COLO829 (cell line): ENCODE data around the gene GLYR1.

Experiments used
- DNase-seq: peaks from one replicate; pipeline ENCODE4 v3.0.0; 2012; ENCODE audit warnings: low spot score

Gene GLYR1

GRCh38 chr16:4847774-4848587, 893 bp upstream of the GLYR1 start:
- DNase-seq, result peak; percentile 25

DNA sequence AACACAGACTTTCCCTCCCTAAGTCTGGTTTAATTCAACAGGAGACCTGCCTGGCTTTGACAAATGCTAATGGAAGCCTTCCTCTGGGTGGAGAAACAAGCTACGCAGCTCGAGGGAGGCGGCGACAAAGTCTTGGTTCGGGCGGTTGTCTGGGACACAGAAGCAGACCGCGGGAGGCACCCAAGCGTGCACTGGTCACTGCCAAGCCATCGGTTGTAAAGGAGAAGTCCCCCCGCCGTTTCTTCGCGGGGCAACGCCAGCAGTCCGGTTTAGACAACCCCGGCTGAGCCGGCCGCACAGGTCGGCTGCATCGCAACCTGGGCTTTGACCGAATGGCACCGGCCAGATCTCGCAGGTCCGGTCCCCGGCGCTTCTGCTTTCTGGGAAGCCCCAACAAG, 586 bp downstream of the GLYR1 start:
- no peak for DNase-seq

DNA sequence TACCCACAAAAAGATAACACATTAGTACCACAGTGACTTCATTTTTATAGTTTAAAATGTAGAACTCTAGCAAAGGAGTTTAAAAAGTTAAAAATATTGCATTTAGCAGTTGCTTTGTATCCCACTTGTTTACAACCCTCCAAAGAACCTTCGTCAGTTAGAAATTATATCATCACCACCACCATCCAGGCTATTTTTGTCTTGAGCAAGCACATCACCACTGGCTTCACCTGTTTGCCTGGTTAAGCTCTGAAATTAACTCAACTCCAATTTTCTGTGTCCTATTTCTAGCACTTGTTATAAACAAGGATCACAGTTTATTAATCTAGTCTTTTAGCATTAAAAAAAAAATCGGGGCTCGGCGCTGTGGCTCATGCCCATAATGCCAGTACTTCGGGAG, 6.1 kb downstream of the GLYR1 start:
- no peak for DNase-seq

- no peak for DNase-seq
These were observed 7.1 kb downstream of the GLYR1 start for GRCh38 chr16:4839942-4840341.

DNA sequence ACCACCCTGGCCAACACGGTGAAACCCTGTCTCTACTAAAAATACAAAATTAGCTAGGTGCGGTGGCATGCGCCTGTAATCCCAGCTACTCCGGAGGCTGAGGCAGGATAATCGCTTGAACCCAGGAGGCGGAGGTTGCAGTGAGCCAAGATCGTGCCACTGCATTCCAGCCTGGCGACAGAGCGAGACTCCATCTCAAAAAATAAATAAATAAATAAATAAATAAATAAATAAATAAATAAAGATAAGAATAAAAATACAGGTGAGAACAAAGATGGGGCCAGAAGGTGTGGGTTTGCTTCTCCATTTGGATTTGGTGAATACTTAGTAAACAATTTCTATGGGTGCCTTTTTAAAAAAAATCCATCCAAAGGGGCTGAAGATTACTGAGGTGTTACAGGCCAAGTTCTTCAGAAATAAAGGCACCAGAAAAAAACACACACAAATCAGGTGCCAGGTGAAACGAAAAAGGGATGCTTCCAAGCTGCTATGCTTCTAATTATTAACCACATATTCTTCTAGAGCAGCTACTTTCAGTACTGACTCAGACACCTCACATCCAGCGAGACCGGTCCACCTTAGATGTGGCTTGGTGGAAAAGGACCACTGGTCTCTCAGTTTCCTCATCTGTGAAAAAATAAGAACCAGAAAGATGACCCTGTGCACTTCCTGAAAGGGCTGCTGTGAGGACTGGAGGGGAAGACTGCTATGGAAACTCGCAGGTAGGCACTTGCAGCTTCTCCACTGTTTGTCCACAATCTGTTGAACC, 9.2 kb downstream of the GLYR1 start:
- DNase-seq, result no peak

DNA sequence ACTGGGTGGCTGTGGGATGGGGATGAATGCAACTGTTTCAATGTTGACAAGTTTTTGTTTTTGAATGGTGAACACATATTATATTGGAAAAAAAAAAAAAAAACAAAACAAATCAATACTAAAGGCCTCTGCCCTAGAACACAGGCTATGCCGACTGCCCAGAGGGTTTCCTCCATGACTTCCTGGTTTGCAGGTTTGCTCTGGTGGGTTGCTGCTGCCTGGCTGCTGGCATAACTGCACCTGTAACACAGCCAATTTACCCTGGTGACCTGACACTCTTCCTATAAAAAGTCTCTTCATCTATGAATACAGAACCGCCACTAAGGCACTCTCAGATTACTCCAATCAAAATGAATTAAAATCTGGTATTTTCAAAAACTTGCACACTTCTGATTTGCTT, 10.4 kb downstream of the GLYR1 start:
- DNase-seq, result no peak

DNA sequence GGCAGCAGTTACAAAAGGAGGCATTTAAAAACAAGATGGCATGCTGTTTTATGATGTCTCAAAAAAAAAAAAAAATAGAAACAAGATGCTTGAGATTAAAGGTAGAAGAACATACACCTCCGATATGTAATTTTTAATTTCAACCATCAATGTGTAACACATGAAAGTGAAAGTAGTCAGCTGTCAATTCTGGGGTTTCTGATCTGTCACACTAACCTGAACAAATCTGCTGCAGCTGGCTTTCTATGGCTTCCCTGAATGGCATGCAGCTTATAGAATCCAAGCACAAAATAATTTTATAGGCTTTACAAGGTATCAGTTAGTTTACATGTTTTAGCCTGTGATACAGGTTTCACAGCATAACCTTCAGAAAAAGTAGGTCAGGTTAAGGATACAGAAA, 13.5 kb downstream of the GLYR1 start:
- no peak for DNase-seq

DNA sequence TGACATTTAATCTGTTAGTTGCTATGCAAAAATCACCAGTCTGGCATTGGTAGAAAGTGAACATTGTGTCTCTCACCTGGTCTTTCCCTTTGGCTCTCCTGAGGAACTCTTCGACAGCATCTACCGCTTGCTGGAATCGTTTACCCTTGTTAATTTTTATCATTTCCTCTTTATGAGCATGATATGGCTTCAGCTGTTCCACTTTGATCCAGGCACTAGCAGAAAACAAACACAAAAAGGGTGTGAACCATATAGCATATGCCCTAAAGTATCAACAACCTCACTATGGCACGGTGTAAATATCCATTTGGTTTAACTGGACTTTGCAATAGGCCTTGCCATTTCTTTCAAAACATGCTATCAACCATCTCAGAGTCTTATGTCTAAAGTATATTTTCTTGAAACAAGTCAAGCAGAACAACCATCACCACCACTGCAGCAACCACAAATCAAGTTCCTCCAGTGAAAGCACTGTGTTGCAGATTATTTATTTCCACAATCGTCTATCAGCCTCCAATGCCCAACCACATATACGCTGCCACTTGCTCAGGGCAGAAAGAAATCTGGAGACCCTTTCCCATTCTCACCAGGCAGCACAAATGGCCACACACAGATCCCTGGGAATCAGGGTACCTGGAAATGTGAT, 14.3 kb downstream of the GLYR1 start:
- DNase-seq, result no peak

DNA sequence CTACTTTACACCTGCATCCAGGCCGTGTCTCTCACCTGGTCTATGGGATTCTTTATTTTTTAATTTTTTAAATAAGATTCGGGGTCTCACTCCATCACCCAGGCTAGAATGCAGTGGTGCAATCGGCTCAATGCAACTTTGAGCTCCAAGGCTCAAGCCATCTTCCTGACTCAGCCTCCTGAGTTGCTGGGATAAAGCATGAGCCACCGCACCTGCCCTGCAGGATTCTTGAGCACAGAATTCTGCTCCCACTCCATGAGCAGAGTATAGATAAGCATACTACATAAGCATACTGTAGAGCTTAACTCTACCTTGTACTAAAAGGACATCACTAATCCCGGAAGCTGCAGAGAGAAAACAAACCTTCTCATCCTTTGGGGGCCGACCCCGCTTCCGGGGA, 15.5 kb downstream of the GLYR1 start:
- no peak for DNase-seq

- DNase-seq, result no peak
These were observed 16.7 kb downstream of the GLYR1 start for GRCh38 chr16:4830408-4830807.

DNA sequence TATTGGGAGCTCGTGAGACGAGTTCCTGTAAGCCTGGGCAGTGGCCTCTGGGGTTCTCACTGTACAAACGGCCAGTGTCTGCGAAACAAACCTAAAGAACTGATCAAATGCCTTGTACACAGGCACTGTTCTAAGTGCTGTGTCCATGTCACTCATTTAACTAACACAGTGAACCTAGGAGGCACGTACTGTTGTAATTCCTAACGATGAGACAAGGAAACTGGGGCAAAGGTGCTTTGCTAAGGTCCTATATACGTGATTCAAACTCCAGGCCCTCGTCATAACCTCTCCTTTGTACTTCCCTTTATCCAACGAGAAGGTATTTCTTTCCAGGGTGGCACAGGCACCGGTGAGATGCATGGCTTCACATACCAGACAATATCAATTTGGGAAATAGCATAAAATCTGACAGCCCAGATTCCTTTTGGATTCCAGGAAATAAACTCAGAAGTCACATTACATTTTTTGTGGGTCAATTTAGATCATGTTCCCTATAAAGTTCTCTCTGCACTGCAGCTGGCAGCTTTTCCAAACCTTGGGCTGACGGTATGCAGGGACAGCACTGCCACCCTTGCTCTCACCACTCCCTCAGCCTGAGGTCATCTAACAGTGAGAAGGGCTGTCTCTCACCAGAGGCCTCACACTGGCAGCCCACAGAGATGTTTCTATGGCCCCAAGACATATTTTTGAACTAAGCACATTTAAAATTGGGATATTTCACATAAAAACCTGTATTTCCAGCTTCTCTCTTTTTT, 18.3 kb downstream of the GLYR1 start:
- DNase-seq, result no peak

GRCh38 chr16:4826980-4827379, 20.1 kb downstream of the GLYR1 start:
- no peak for DNase-seq

DNA sequence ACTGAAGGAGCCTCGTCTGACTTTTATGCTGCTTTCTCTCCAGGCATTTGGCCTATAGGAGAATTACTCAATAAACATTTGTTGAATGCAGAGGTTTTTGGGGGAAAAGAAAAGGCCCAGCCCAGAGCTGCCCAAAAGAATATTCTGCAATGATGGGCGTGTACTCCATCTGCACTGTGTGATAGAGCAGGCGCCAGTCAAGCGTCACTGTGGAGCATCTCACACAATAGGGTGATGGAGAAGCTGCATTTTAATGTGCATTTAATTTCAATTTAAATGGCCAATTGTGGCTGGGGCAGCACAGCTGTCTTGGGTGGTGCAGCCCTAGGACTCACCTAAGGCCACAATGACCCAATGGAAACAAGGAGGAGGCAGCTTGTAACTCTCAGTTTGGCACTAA, 20.6 kb downstream of the GLYR1 start:
- DNase-seq, result no peak

GRCh38 chr16:4825196-4825595, 21.9 kb downstream of the GLYR1 start:
- DNase-seq, result no peak

GRCh38 chr16:4820652-4821051, 26.4 kb downstream of the GLYR1 start:
- no peak for DNase-seq

DNA sequence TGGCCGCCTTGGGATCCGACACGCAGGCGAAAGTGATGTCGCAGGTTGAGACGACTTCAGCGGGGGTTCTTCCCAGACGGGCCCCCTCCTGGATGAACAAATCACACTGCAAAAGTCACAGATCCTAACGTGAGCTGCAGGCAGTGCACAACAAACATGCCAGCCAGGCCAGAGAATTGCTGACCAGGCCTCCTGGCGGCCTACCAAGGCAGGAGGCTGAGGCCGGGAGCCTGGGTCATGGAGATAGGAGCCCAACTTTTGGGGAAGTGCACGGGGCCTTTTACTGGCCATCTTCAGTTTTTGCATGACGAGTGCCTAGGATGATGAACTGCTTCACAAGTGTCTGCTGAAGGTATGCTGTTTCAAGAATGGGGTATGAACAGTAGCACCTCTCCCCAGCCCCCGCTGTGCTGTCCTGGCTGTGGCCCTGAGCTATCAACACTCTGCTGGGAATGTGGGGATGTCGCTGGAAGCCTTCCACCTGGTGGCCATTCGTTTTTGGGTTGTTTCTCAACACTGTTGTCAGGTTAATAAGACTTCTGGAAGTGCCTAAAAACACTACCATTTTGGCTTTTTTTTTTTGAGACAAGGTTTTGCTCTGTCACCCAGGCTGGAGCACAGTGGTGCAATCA, 32.4 kb downstream of the GLYR1 start:
- no peak for DNase-seq

DNA sequence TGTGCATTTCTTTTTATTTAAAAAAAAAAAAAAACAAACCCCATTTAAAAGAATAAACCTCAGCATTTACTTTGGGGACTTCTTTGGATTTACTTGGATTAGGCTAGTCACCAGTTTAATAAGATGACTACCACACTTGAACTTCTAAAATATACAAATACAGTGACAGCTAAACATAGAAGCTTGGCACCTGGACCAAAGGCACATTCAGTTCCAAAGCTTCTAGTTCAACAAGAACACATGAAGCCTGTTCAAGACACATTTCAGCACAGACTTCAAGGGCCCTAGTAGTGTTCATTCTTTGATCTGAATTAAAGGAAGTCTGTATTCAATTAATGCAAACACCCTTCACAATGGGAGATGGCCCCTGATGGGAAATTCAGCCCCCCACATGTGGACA, 33.0 kb downstream of the GLYR1 start:
- DNase-seq, result no peak

GRCh38 chr16:4813251-4814003, 33.7 kb downstream of the GLYR1 start:
- no peak for DNase-seq

GRCh38 chr16:4811773-4812172, 35.3 kb downstream of the GLYR1 start:
- no peak for DNase-seq

- DNase-seq, result no peak
These were observed 35.8 kb downstream of the GLYR1 start for GRCh38 chr16:4811242-4811641.

DNA sequence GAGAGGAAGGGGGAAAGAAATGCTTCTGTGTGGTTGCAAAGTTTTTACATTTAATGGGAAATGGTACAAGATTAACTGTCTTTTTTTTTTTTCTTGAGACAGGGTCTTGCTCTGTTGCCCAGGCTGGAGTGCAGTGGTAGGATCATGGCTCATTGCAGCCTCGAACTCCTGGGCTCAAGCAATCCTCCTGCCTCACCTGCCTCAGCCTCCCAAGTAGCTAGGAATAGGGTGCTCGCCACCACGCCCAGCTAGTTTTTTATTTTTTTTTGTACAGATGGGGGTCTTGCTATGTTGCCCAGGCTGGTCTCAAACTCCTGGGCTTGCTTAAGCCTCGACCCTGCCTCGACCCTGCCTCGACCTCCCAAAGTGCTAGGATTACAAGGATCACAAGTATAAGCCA, 40.8 kb downstream of the GLYR1 start:
- no peak for DNase-seq
